Measurements from ENCODE around the gene MYO1B.

DNA sequence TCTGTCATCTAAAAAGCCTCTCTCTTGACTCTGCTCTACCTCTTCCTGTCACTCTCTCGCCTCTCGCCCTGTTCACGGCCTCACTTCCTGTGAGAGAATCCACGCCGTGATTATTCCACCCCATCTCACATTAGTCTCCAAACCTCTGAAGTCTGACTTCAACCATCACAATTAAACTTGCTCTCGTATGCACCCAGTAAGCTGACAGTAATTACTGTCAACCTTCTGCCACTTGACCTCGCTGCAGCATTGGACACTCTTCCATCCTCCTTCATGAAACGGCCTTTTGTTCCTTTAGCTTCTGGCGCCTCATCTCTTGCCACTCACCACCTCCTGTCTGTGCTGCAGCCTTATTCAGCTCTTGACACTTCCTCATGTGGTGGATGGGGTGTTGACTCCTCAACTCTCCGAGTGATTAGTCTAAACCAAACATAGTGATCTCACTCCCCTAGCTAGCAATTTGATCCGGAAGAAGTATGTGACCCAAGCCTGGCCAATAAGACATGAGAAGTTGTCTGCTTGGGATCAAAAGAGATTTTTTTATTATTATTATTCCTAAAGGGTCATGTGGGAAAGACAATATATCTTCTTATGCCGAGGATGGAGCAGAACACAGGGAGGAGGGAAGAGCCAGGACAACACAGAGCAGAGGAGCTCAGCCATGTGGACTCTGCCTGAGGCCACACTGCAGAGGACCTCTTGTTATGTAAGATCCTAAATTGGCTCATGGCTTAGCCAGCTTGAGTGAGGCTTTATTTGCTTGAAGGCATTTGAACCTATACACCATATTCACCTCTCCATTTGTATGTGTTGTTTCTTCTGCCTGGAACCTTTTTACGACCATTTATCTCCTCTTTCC lies 38.4 kb upstream of the MYO1B start:
- TF ChIP-seq, protein P1, sequence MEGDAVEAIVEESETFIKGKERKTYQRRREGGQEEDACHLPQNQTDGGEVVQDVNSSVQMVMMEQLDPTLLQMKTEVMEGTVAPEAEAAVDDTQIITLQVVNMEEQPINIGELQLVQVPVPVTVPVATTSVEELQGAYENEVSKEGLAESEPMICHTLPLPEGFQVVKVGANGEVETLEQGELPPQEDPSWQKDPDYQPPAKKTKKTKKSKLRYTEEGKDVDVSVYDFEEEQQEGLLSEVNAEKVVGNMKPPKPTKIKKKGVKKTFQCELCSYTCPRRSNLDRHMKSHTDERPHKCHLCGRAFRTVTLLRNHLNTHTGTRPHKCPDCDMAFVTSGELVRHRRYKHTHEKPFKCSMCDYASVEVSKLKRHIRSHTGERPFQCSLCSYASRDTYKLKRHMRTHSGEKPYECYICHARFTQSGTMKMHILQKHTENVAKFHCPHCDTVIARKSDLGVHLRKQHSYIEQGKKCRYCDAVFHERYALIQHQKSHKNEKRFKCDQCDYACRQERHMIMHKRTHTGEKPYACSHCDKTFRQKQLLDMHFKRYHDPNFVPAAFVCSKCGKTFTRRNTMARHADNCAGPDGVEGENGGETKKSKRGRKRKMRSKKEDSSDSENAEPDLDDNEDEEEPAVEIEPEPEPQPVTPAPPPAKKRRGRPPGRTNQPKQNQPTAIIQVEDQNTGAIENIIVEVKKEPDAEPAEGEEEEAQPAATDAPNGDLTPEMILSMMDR (IDR thresholded peaks at IDR 0.05) = no peak
- TF ChIP-seq POLR2A (IDR thresholded peaks at IDR 0.05) = no peak
